Hippocampal formation (tissue), 2 donors: ENCODE data around the gene BEND5.
A peak's percentile ranks its signal among the peaks of the same experiment; 100 is the strongest.

Experiments used
- DNase-seq, 2 donors: peaks; one replicate each; lab custom pipeline; 2025; lab: John Stamatoyannopoulos, UW

BEND5 gene

GRCh38 chr1:48725341-48726046, 51.2 kb downstream of the BEND5 start:
- DNase-seq: no peak

- DNase-seq: no peak
Measured at GRCh38 chr1:48720929-48721328, 55.8 kb downstream of the BEND5 start.

- DNase-seq: no peak
Measured at GRCh38 chr1:48718705-48719104, 58.0 kb downstream of the BEND5 start.

GRCh38 chr1:48718116-48718630, 58.5 kb downstream of the BEND5 start:
- DNase-seq: no peak

GRCh38 chr1:48717082-48717481, 59.6 kb downstream of the BEND5 start:
- DNase-seq: no peak

- no peak for DNase-seq
Measured at GRCh38 chr1:48715921-48716320, 60.8 kb downstream of the BEND5 start.

GRCh38 chr1:48710915-48711314, 65.8 kb downstream of the BEND5 start:
- no peak for DNase-seq

- no peak for DNase-seq
Measured at GRCh38 chr1:48710318-48710717, 66.4 kb downstream of the BEND5 start.

- no peak for DNase-seq
Measured at GRCh38 chr1:48704736-48705135, 72.0 kb downstream of the BEND5 start.

GRCh38 chr1:48701445-48701844, 75.2 kb downstream of the BEND5 start:
- no peak for DNase-seq

- peak in 1 of 2 donors; percentile 36 for DNase-seq
Measured at GRCh38 chr1:48697066-48697707, 79.5 kb downstream of the BEND5 start.

GRCh38 chr1:48695161-48695560, 81.5 kb downstream of the BEND5 start:
- DNase-seq: no peak

GRCh38 chr1:48693674-48694320, 82.9 kb downstream of the BEND5 start:
- no peak for DNase-seq

GRCh38 chr1:48693180-48693579, 83.5 kb downstream of the BEND5 start:
- DNase-seq: no peak

GRCh38 chr1:48692235-48692634, 84.5 kb downstream of the BEND5 start:
- no peak for DNase-seq

GRCh38 chr1:48691429-48692001, 85.2 kb downstream of the BEND5 start:
- no peak for DNase-seq

GRCh38 chr1:48688102-48688760, 88.5 kb downstream of the BEND5 start:
- DNase-seq: no peak

- no peak for DNase-seq
Measured at GRCh38 chr1:48687282-48688045, 89.2 kb downstream of the BEND5 start.

GRCh38 chr1:48686159-48686558, 90.5 kb downstream of the BEND5 start:
- DNase-seq: no peak

GRCh38 chr1:48684381-48684780, 92.3 kb downstream of the BEND5 start:
- DNase-seq: no peak

- peak in 1 of 2 donors; percentile 4 for DNase-seq
Measured at GRCh38 chr1:48683839-48684238, 92.9 kb downstream of the BEND5 start.
